WI38 (cell line): ENCODE measurements around the gene NFIX.

Experiments used
- H3K4me3 ChIP-seq: 2 replicates; pipeline ENCODE4 v1.5.1; 2011; ENCODE audit warnings: low read depth, mild to moderate bottlenecking, control low read depth, low read length
- CTCF ChIP-seq: IDR thresholded peaks from 2 replicates; pipeline ENCODE4 v1.5.1; 2012; ENCODE audit warnings: low read depth, mild to moderate bottlenecking, control low read depth, low read length

Gene NFIX

GRCh38 chr19:13026462-13027370 is 31.4 kb downstream of the NFIX start:
- H3K4me3 ChIP-seq = peak overlapping the region; percentile 64
- no peak for TF ChIP-seq CTCF

GRCh38 chr19:13027557-13027956 is 32.3 kb downstream of the NFIX start:
- no peak overlapping the region for H3K4me3 ChIP-seq

GRCh38 chr19:13028027-13028426 is 32.8 kb downstream of the NFIX start:
- no peak overlapping the region for H3K4me3 ChIP-seq
- no peak for TF ChIP-seq CTCF

More at GRCh38 chr19:13027557-13027956, 32.3 kb downstream of the NFIX start:
- TF ChIP-seq CTCF = no peak

- no peak for TF ChIP-seq CTCF
- no peak overlapping the region for H3K4me3 ChIP-seq
Measured at GRCh38 chr19:13029301-13029880, 34.1 kb downstream of the NFIX start.

GRCh38 chr19:13029893-13030292 is 34.6 kb downstream of the NFIX start:
- no peak overlapping the region for H3K4me3 ChIP-seq
- peak; percentile 18; the same call in 1 of the 2 replicates for TF ChIP-seq CTCF

DNA sequence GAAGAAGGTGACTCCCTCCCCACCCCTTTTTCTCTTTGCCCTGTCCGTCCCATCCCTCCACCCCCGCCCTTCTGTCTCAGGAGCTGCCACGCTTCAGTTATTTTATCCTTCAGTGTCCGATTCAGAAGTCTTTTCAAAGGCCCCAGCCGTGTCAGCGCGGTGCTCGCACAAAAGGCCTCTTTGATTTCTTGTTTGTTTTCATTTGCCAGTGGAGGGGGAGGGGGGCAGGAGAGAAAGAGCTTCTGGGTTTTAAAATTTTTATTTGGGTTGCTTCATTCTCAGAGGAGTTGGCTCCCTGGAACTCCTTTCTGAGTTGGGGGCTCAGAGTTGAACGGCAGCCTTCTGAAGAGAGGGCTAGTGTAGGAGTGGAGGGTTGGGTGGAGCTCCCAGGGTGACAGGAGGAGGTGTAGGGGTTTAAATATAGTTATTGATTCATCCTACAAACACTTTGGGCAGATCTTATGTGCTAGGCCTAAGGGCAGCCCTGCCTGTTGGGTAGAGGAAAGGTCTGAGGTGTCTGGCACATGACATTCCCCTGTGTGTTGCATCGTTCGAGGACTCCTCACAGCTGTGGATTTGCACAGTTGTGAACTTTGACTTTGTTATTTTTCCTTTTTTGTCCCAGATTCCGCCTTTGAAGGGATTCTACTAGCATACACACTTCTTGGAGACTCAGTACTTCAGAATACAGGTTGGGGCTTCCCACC is 36.8 kb downstream of the NFIX start:
- H3K4me3 ChIP-seq = no peak overlapping the region
- TF ChIP-seq CTCF = no peak
